ENCODE data around the gene EDN3.

EDN3 gene

DNA sequence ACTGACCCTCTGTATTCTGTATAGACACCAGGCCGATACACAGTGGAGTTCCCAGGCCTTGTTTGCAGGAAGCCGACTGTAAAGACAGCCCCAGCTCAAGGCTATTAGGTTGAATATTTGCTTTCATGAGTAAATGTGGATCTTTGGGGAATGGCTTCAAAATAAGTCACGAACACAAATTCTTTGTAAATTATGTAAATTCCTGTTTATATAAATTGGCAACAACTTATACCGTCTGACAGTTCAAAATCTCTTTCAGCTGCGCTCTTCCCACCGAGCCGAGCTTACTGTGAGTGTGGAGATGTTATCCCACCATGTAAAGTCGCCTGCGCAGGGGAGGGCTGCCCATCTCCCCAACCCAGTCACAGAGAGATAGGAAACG lies 24.7 kb downstream of the EDN3 start:
- DNase-seq (ENCODE audit: insufficient read length, low spot score) (no peak), FAIRE-seq (no peak)
- TF ChIP-seq, protein P1, sequence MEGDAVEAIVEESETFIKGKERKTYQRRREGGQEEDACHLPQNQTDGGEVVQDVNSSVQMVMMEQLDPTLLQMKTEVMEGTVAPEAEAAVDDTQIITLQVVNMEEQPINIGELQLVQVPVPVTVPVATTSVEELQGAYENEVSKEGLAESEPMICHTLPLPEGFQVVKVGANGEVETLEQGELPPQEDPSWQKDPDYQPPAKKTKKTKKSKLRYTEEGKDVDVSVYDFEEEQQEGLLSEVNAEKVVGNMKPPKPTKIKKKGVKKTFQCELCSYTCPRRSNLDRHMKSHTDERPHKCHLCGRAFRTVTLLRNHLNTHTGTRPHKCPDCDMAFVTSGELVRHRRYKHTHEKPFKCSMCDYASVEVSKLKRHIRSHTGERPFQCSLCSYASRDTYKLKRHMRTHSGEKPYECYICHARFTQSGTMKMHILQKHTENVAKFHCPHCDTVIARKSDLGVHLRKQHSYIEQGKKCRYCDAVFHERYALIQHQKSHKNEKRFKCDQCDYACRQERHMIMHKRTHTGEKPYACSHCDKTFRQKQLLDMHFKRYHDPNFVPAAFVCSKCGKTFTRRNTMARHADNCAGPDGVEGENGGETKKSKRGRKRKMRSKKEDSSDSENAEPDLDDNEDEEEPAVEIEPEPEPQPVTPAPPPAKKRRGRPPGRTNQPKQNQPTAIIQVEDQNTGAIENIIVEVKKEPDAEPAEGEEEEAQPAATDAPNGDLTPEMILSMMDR (IDR thresholded peaks at IDR 0.05; ENCODE audit: insufficient read depth, missing control alignments), result no peak

- FAIRE-seq (no peak), DNase-seq (ENCODE audit: insufficient read length, low spot score) (no peak)
- TF ChIP-seq, protein P1 (IDR thresholded peaks at IDR 0.05; ENCODE audit: insufficient read depth, missing control alignments), result no peak
Measured at GRCh38 chr20:59326188-59326587, 25.8 kb downstream of the EDN3 start.

- TF ChIP-seq, protein P1 (IDR thresholded peaks at IDR 0.05; ENCODE audit: insufficient read depth, missing control alignments), result no peak
- FAIRE-seq (no peak), DNase-seq (ENCODE audit: insufficient read length, low spot score) (no peak)
Measured at GRCh38 chr20:59328071-59328470, 27.7 kb downstream of the EDN3 start.

- DNase-seq (ENCODE audit: insufficient read length, low spot score), result no peak
- TF ChIP-seq, protein P1 (IDR thresholded peaks at IDR 0.05; ENCODE audit: insufficient read depth, missing control alignments), result no peak
- no peak for FAIRE-seq
Measured at GRCh38 chr20:59331721-59332329, 31.4 kb downstream of the EDN3 start.

DNA sequence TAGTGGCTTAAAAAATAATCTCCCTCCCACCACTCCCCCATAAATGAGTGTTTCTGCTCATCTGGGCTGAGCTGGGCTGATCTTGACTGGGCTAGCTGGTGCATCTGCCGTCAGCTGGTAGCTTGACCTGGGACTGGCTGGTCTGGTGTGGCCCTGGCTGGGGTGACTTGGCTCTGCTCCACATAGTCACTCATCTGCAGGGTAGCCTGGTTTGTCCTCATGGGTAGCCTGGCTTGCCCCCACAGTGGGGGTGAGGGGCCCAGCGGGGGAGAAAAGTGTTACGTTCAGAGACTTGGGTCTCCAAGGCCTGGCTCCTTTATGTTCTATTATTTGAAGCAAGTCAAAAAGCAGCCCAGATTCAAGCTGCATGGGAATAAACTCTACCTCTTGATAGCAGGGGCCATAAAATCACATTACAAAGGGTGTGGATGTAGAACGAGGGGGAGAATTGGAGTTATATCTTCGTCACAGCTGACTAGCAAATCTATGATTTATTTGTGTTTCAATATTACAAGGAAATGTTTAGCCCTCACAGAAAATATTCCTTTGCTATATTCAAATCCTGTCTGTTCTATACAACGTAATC lies 32.9 kb downstream of the EDN3 start:
- DNase-seq (ENCODE audit: insufficient read length, low spot score) (no peak), FAIRE-seq (no peak)
- TF ChIP-seq, protein P1 (IDR thresholded peaks at IDR 0.05; ENCODE audit: insufficient read depth, missing control alignments), result no peak

GRCh38 chr20:59333951-59334350 lies 33.5 kb downstream of the EDN3 start:
- FAIRE-seq (no peak), DNase-seq (ENCODE audit: insufficient read length, low spot score) (no peak)
- TF ChIP-seq, protein P1 (IDR thresholded peaks at IDR 0.05; ENCODE audit: insufficient read depth, missing control alignments), result no peak

DNA sequence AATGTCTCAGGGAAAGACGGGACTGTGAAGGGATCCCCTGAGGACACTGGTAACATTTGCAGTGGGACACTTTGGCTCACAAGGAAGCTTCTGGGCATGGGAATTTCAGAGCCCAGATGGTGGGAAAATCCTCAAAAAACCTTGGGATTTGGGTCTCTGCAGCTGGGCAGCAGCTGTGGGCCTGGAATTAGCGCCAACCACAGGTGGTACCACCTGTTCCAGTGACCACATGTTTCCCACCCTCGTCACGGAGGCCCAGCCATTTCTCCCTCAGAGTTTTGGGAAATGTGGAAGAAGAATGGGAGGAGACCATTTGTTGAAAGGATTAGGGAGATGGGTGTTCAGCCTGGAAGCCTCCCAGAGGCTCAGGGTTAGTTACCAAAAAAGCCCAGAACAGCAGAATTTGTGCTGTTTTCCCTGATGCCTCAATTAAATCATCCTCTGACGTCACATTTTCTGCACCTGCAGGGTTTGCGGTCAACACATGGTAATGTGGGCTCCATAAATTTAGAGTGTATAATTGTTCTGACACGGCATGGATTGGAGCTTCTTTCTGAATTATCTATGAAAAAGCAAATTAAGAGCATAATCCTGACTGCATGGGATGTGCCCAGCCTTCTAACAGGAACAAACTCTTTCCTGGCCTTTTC lies 34.4 kb downstream of the EDN3 start:
- DNase-seq (ENCODE audit: insufficient read length, low spot score) (no peak), FAIRE-seq (no peak)
- TF ChIP-seq, protein P1 (IDR thresholded peaks at IDR 0.05; ENCODE audit: insufficient read depth, missing control alignments), result no peak

Data from D721Med (cell line).